Fibroblast of villous mesenchyme (primary cell): ENCODE data around the gene RFT1. TPM values are rescaled to one million over a fixed set of nuclear protein-coding genes. Genes with fewer than 3 reads are reported as not detected.
A peak's percentile ranks its signal among the peaks of the same experiment; 100 is the strongest.

Source experiments
- DNase-seq: peaks from one replicate; pipeline ENCODE4 v3.0.0-alpha.2; 2010; ENCODE audit warnings: low read depth
- H3K4me3 ChIP-seq: 2 replicates; pipeline ENCODE4 v1.5.1; 2011; ENCODE audit warnings: low read depth, mild to moderate bottlenecking, low read length
- total RNA-seq: library from RNA; depleted of rRNA; stranded (reverse); fragments of >200 nt; gene quantifications from 2 replicates; pipeline ENCODE4 v1.2.3, GENCODE V29; 2012
- TF ChIP-seq, protein P1 (sequence below): IDR thresholded peaks from 2 replicates; pipeline ENCODE4 v1.5.1; 2012; ENCODE audit warnings: low read depth, mild to moderate bottlenecking, low read length; ENCODE audit not compliant: insufficient read depth

RFT1 gene
- total RNA-seq, 1 donor: 13.4 TPM

DNA sequence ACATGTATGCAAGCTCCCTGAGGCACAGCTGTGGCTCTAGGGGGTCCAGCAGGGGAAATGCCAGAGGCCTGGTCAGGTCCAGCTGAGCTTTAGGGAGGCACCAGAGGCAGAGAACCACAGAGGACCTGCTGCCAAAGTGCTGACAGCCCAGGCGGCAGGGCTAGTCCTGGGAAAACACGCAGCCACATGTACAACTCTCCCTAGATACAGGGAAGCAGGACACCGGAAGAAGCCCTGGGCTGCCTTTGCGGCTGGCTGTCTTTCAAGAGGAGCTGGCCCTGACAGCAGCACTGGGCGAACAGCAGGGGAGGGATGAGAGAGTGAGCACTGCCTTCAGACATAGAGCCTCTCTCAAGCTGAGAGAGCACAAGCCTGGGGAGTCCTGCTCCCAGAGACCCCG is 40.7 kb downstream of the RFT1 start:
- TF ChIP-seq, protein P1, sequence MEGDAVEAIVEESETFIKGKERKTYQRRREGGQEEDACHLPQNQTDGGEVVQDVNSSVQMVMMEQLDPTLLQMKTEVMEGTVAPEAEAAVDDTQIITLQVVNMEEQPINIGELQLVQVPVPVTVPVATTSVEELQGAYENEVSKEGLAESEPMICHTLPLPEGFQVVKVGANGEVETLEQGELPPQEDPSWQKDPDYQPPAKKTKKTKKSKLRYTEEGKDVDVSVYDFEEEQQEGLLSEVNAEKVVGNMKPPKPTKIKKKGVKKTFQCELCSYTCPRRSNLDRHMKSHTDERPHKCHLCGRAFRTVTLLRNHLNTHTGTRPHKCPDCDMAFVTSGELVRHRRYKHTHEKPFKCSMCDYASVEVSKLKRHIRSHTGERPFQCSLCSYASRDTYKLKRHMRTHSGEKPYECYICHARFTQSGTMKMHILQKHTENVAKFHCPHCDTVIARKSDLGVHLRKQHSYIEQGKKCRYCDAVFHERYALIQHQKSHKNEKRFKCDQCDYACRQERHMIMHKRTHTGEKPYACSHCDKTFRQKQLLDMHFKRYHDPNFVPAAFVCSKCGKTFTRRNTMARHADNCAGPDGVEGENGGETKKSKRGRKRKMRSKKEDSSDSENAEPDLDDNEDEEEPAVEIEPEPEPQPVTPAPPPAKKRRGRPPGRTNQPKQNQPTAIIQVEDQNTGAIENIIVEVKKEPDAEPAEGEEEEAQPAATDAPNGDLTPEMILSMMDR: no peak
- DNase-seq: no peak
- H3K4me3 ChIP-seq: no peak overlapping the region

DNA sequence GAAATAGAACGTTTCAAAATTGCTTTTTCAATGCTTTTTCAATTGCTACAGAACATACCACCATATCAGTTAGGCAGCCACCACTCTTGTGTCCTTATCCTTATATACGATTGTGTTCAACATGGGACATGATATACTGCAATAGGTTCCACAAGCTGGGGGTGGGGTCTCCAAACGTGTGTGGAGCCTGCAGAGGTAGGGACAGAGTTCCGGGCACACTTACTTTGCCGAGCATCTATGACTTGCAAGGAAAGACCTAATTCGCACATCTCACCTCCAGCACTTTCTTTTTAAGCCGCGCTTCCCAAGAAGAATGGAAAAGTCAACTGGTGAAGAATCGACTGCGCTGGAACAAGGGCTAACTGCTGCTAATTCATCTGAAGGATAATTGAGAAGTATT is 44.8 kb downstream of the RFT1 start:
- H3K4me3 ChIP-seq: no peak overlapping the region
- TF ChIP-seq, protein P1: no peak
- no peak for DNase-seq

DNA sequence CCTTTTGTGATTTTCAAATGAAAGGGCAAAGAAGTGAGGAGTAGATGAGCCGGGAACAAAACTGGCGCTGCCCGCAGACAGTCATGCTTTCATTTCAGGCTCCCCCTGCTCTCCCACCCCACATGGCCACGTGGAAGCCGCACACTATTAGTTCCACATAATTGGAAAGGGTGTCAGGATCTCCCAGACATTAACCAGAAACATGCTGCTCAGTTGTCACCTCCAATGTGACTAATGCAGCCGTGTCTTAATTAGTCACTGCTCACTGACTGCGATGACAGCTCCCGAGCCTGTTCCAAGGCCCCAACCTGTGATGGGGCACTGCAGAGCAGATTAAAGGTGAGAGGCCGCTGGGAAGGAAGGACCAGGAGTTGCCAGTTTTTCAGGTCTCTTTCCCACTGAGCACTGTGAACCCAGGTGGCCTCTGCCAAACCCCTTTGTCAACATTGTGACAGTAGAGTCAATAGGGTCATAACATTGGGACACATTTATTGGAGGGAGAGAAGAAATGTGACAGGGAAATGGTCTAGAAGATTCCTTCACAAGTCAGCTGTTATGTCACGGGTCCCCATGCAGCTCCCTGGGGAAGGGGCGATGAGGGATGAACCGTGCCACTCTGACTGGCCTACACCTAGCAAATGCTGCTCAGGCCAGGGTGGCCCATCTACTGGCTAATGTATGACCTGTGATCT is 45.8 kb downstream of the RFT1 start:
- no peak overlapping the region for H3K4me3 ChIP-seq
- no peak for DNase-seq
- TF ChIP-seq, protein P1: no peak

DNA sequence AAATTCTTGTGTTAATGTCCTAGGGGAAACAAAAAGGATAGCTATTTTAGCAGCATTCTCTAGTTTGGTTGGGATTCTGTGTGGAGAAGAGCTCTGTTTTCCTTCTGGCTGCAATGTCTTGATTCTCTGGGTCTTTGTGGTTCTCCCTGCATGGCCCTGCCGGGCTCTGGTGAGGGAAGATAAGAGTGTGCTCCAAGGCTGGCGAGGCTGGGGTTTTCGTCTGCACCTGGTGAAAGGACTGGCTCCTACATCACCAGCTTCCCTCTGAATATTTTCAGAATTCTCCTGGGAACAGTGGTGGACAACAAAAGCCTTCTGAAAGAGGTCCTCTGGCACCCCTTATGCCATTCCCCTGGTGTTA is 46.3 kb downstream of the RFT1 start:
- no peak overlapping the region for H3K4me3 ChIP-seq
- DNase-seq: no peak
- TF ChIP-seq, protein P1: no peak

DNA sequence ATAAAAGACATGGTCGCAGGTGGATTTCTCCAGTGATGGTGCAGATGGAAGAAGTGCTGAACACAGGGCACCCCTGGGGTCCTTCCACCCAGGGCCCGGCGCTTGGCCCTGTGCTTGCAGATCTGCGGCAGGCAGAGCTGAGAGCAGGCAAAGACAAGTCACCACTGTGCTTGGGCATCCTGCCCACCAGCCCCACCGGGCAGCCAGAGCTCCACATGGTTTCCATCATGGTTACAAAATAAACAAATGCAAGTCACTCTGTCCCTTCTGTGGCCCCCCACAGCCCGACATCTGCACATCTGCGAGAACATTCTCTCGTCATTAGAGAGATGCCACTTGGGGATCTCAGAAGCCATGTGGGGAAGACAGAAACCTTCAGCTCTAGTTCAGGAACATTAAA is 46.7 kb downstream of the RFT1 start:
- peak; percentile 15 for DNase-seq
- TF ChIP-seq, protein P1: no peak
- H3K4me3 ChIP-seq: no peak overlapping the region

DNA sequence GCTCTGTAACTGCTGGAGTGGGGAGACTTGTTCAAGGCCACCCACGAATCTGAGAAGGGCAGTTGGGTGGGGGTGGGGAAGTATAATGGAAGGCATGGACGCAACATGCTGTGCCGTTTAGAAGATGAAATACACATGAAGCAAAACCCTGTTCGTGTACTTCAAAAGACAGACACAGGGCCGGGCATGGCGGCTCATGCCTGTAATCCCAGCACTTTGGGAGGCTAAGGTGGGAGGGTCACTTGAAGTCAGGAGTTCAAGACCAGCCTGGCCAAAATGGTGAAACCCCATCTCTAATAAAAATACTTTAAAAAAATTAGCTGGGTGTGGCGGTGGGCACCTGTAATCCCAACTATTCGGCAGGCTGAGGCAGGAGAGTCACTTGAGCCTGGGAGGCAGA is 47.5 kb downstream of the RFT1 start:
- TF ChIP-seq, protein P1: no peak
- DNase-seq: no peak
- no peak overlapping the region for H3K4me3 ChIP-seq

DNA sequence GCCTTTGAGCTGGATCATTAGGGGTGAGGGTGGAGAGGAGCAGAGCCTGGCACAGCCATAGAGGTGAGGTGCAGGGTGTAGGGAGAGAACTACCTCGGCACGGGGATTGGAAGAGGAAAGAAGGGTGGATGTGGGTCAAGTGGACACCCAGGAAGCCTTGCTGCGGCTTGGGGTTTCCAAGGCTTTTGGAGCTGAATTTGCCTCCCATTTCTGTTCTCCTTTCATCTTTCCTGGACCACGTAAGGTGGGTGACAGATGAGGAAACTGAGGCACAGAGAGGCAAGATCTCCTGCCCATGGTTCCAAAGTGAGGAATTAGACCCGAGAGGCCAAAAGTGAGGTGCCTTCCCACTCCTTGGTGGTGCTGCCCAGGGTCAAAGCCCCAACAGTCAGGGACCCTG is 48.9 kb downstream of the RFT1 start:
- DNase-seq: no peak
- TF ChIP-seq, protein P1: no peak
- no peak overlapping the region for H3K4me3 ChIP-seq
